ENCODE results near the gene FER.
A peak's percentile ranks its signal among the peaks of the same experiment; 100 is the strongest.
"Not testable (repeated sequence)": the region's sequence is repeated elsewhere in the genome, so short reads cannot be mapped to it uniquely, and the experiment has no call there.

Gene FER

GRCh38 chr5:108747111-108747773, 455 bp upstream of the FER start:
- peak; percentile 62 for DNase-seq (ENCODE audit: low read depth)

GRCh38 chr5:108748401-108749127, 867 bp downstream of the FER start:
- DNase-seq (ENCODE audit: low read depth) = peak; percentile 99

- DNase-seq (ENCODE audit: low read depth) = no peak
Observed at GRCh38 chr5:108749128-108749861, 1.6 kb downstream of the FER start.

GRCh38 chr5:108753331-108753730, 5.6 kb downstream of the FER start:
- peak; percentile 75 for DNase-seq (ENCODE audit: low read depth)

GRCh38 chr5:108753877-108754276, 6.2 kb downstream of the FER start:
- DNase-seq (ENCODE audit: low read depth) = peak; percentile 62

GRCh38 chr5:108760512-108760911, 12.8 kb downstream of the FER start:
- no peak for DNase-seq (ENCODE audit: low read depth)

GRCh38 chr5:108762660-108763059, 15.0 kb downstream of the FER start:
- peak; percentile 65 for DNase-seq (ENCODE audit: low read depth)

- DNase-seq (ENCODE audit: low read depth) = no peak
Observed at GRCh38 chr5:108763222-108763916, 15.7 kb downstream of the FER start.

- no peak for DNase-seq (ENCODE audit: low read depth)
Observed at GRCh38 chr5:108765647-108766046, 17.9 kb downstream of the FER start.

GRCh38 chr5:108766916-108767315, 19.2 kb downstream of the FER start:
- DNase-seq (ENCODE audit: low read depth) = not testable (repeated sequence)

- DNase-seq (ENCODE audit: low read depth) = peak; percentile 37
Observed at GRCh38 chr5:108769352-108769751, 21.7 kb downstream of the FER start.

GRCh38 chr5:108772626-108773025, 24.9 kb downstream of the FER start:
- DNase-seq (ENCODE audit: low read depth) = peak; percentile 29

- no peak for DNase-seq (ENCODE audit: low read depth)
Observed at GRCh38 chr5:108773330-108773729, 25.6 kb downstream of the FER start.

GRCh38 chr5:108774079-108774478, 26.4 kb downstream of the FER start:
- DNase-seq (ENCODE audit: low read depth) = not testable (repeated sequence)

- not testable (repeated sequence) for DNase-seq (ENCODE audit: low read depth)
Observed at GRCh38 chr5:108777582-108777981, 29.9 kb downstream of the FER start.

GRCh38 chr5:108784577-108784976, 36.9 kb downstream of the FER start:
- DNase-seq (ENCODE audit: low read depth) = not testable (repeated sequence)

- no peak for DNase-seq (ENCODE audit: low read depth)
Observed at GRCh38 chr5:108786806-108787483, 39.2 kb downstream of the FER start.

GRCh38 chr5:108788142-108788541, 40.4 kb downstream of the FER start:
- DNase-seq (ENCODE audit: low read depth) = no peak

GRCh38 chr5:108793207-108793606, 45.5 kb downstream of the FER start:
- DNase-seq (ENCODE audit: low read depth) = no peak

GRCh38 chr5:108794349-108794748, 46.7 kb downstream of the FER start:
- not testable (repeated sequence) for DNase-seq (ENCODE audit: low read depth)

- no peak for DNase-seq (ENCODE audit: low read depth)
Observed at GRCh38 chr5:108797396-108797795, 49.7 kb downstream of the FER start.

- peak; percentile 58 for DNase-seq (ENCODE audit: low read depth)
Observed at GRCh38 chr5:108797986-108798385, 50.3 kb downstream of the FER start.
